HepG2 (cell line): ENCODE measurements around the gene CDKN2A. TPM values are rescaled to one million over a fixed set of nuclear protein-coding genes. Genes with fewer than 3 reads are reported as not detected.

Experiments
- ATAC-seq: fragments of 200-7000 bp; cut with Tn5 transposase; 3 replicates; pipeline ENCODE4 v1.9.1; 2020; ENCODE audit warnings: mild to moderate bottlenecking, moderate library complexity
- BruUV-seq: library from RNA; stranded (reverse); fragments of 400-500 nt; replicated peaks from 2 replicates; lab custom pipeline; 2021; lab: Mats Ljungman, UMichigan
- CTCF ChIA-PET: fragments of 300-600 bp; formaldehyde crosslinking; extraction: SDS; loops from one replicate; lab custom pipeline; 2021; ENCODE audit warnings: low total read pairs, inconsistent platforms, low intra/inter-chr PET ratio; lab: Yijun Ruan, JAX
- POLR2A ChIA-PET: fragments of 350-600 bp; sonication (Branson Sonifier 250); formaldehyde crosslinking; loops from one replicate; lab custom pipeline; 2020; ENCODE audit warnings: antibody characterized with exemption, inconsistent platforms; lab: Yijun Ruan, JAX
- DNase-seq: peaks from one replicate; pipeline ENCODE4 v3.0.0-alpha.2; 2015; ENCODE audit warnings: low spot score
- FAIRE-seq: peaks from 3 replicates; lab custom pipeline; 2011; peaks lifted over from hg19 to GRCh38; lab: Jason Lieb, UNC
- H2AFZ ChIP-seq: one replicate; pipeline ENCODE4 v1.6.1; 2011; ENCODE audit warnings: low read length, inconsistent platforms
- H3K27ac ChIP-seq: fragments of 300-600 bp; 3 replicates; pipeline ENCODE4 v1.8.0; 2011; ENCODE audit warnings: mixed run types, mild to moderate bottlenecking, mixed read lengths, low read length, inconsistent platforms; ENCODE audit not compliant: insufficient read depth; ENCODE audit errors: extremely low read length
- H3K27me3 ChIP-seq, 2 experiments: fragments of 200-600 bp in 1 of 2; 2 replicates in 1 of 2; 3 replicates in 1 of 2; pipeline versions ENCODE4 v1.6.0 to v1.8.0; 2011; ENCODE audit warnings: low read length in 2 of 2, mild to moderate bottlenecking in 2 of 2, moderate library complexity in 2 of 2, inconsistent platforms in 1 of 2; ENCODE audit not compliant: insufficient read depth in 2 of 2, control insufficient read depth in 1 of 2
- H3K36me3 ChIP-seq, 2 experiments: fragments of 200-600 bp in 1 of 2; replicated peaks in 1 of 2; 2 replicates in 1 of 2; 3 replicates in 1 of 2; pipeline versions ENCODE4 v1.5.1 to v1.8.0; 2011; ENCODE audit warnings: low read length in 2 of 2, inconsistent platforms in 1 of 2; ENCODE audit not compliant: insufficient read depth in 2 of 2, control insufficient read depth in 1 of 2
- H3K4me1 ChIP-seq: 2 replicates; pipeline ENCODE4 v1.5.1; 2012; ENCODE audit warnings: low read length, inconsistent platforms; ENCODE audit not compliant: insufficient read depth
- H3K4me2 ChIP-seq: 2 replicates; pipeline ENCODE4 v1.6.0; 2011; ENCODE audit warnings: low read depth, low read length, inconsistent platforms
- H3K4me3 ChIP-seq, 3 experiments: fragments of 200-600 bp in 1 of 3; sonication (generic), shearing (Covaris generic) in 1 of 3; replicated peaks in 1 of 3; 2 replicates each; pipeline ENCODE4 v1.5.1; 2011 to 2016; ENCODE audit warnings: low read length in 3 of 3, inconsistent platforms in 2 of 3, low read depth in 2 of 3, mild to moderate bottlenecking in 2 of 3, control low read depth in 1 of 3, mixed read lengths in 1 of 3; ENCODE audit not compliant: insufficient read depth in 1 of 3
- H3K79me2 ChIP-seq: one replicate; pipeline ENCODE4 v1.6.1; 2011; ENCODE audit warnings: low read length, inconsistent platforms; ENCODE audit not compliant: insufficient read depth
- H3K9ac ChIP-seq: 2 replicates; pipeline ENCODE4 v1.6.0; 2011; ENCODE audit warnings: mild to moderate bottlenecking, low read depth, low read length, inconsistent platforms; ENCODE audit not compliant: insufficient read depth
- H3K9me3 ChIP-seq: 2 replicates; pipeline ENCODE4 v1.5.1; 2012; ENCODE audit warnings: mild to moderate bottlenecking, low read length
- H4K20me1 ChIP-seq: 2 replicates; pipeline ENCODE4 v1.6.0; 2011; ENCODE audit warnings: inconsistent platforms, mild to moderate bottlenecking, low read length, moderate library complexity; ENCODE audit not compliant: insufficient read depth
- LRRFIP1 ChIP-seq: sonication (generic); formaldehyde crosslinking; conservative IDR thresholded peaks from 2 replicates; pipeline ENCODE4 v1.4.0; 2020; ENCODE audit warnings: missing genetic modification reagents
- NFAT5 ChIP-seq: sonication (generic); formaldehyde crosslinking; IDR thresholded peaks from 2 replicates; pipeline ENCODE4 v1.4.0; 2020; ENCODE audit warnings: missing genetic modification reagents
- PLRG1 ChIP-seq: fragments of 450-650 bp; conservative IDR thresholded peaks from 2 replicates; pipeline ENCODE4 v1.6.1; 2016
- RORA ChIP-seq: sonication (generic); formaldehyde crosslinking; IDR thresholded peaks from 2 replicates; pipeline ENCODE4 v1.5.0; 2020; ENCODE audit warnings: mild to moderate bottlenecking, missing genetic modification reagents, moderate library complexity
- SIN3B ChIP-seq: fragments of 150-350 bp; IDR thresholded peaks from 2 replicates; pipeline ENCODE4 v1.6.1; 2014; ENCODE audit warnings: low read length
- SMAD3 ChIP-seq: sonication (generic); formaldehyde crosslinking; IDR thresholded peaks from 2 replicates; pipeline ENCODE4 v1.4.0; 2020; ENCODE audit warnings: missing genetic modification reagents
- YEATS2 ChIP-seq: sonication (generic); formaldehyde crosslinking; IDR thresholded peaks from 2 replicates; pipeline ENCODE4 v1.4.0; 2020; ENCODE audit warnings: missing genetic modification reagents, borderline replicate concordance
- YEATS4 ChIP-seq: sonication (generic); formaldehyde crosslinking; IDR thresholded peaks from 2 replicates; pipeline ENCODE4 v1.4.0; 2020; ENCODE audit warnings: missing genetic modification reagents, borderline replicate concordance
- ZBTB4 ChIP-seq: sonication (generic); formaldehyde crosslinking; IDR thresholded peaks from 2 replicates; pipeline ENCODE4 v1.4.0; 2020; ENCODE audit warnings: missing genetic modification reagents, mild to moderate bottlenecking, borderline replicate concordance
- ZNF274 ChIP-seq: sonication (generic); formaldehyde crosslinking; IDR thresholded peaks from 2 replicates; pipeline ENCODE4 v1.5.1; 2020; ENCODE audit warnings: mild to moderate bottlenecking, missing genetic modification reagents
- ZNF652 ChIP-seq: IDR thresholded peaks from 2 replicates; pipeline ENCODE4 v1.6.1; 2016; ENCODE audit warnings: low read depth, borderline replicate concordance
- ZNF775 ChIP-seq: sonication (generic); formaldehyde crosslinking; IDR thresholded peaks from 2 replicates; pipeline ENCODE4 v1.4.0; 2020; ENCODE audit warnings: missing genetic modification reagents, mild to moderate bottlenecking, moderate library complexity, borderline replicate concordance
- WGBS: methylation state at CpG from one replicate; pipeline ENCODE4 v1.1.6; 2017; ENCODE audit warnings: low lambda C conversion rate; 5-methylcytosine and 5-hydroxymethylcytosine counted together
- in situ Hi-C: cut with HindIII; loops from 2 replicates; pipeline ENCODE4 v1.10.0; 2017; ENCODE audit warnings: low pct_unique_long_range_greater_than_20kb; ENCODE audit not compliant: extremely low pct_ligation_motif_present
- intact Hi-C: fragments of 100-400 bp; cut with micrococcal nuclease; formaldehyde crosslinking; loops from one replicate; pipeline ENCODE4 v1.10.0; 2022; ENCODE audit not compliant: unreplicated experiment
- polyA plus RNA-seq, 8 experiments: library from polyadenylated mRNA; depleted of rRNA in 3 of 8; stranded (reverse) in 7 of 8; unstranded in 1 of 8; fragments of >200 nt; fragmentation: Illumina TruSeq in 4 of 8; extraction: Trizol in 4 of 8; gene quantifications; 2 replicates each; pipeline versions ENCODE4 v1.2.1 to v1.2.3, GENCODE V29; 2011 to 2016; ENCODE audit warnings: low read depth in 4 of 8, missing spikeins in 1 of 8, mixed read lengths in 1 of 8; ENCODE audit not compliant: insufficient read depth in 1 of 8
- total RNA-seq, 5 experiments: library from RNA; depleted of rRNA; stranded (reverse); fragments of >200 nt; fragmentation: Illumina TruSeq; extraction: Trizol; gene quantifications; 2 replicates each; pipeline ENCODE4 v1.2.3, GENCODE V29; 2016; ENCODE audit warnings: low read depth in 1 of 5

Gene CDKN2A
- total and polyA plus RNA-seq, 2 of the 13 experiments (the other 11 are each of a cell fraction or from before 2014, with no cell fraction given): 4.2 to 4.8 TPM

- CTCF ChIA-PET: no interaction called here
- intact Hi-C loops: no loop called here
- Histone ChIP-seq H3K4me3 (no peak overlapping the region), H3K4me1 (peaks cover 9% of the 10 kb centered on the region), H2AFZ (no peak overlapping the region), H4K20me1 (no peaks in the 10 kb centered on the region), H3K9me3 (no peaks in the 10 kb centered on the region), H3K79me2 (no peaks in the 10 kb centered on the region), H3K36me3 (no peaks in the 10 kb centered on the region), H3K27me3 (peaks cover 0 to 17% of the 10 kb centered on the region in 2 experiments; a peak in 1 of 5 replicates), H3K27ac (no peak overlapping the region), H3K4me2 (no peak overlapping the region), H3K9ac (no peak overlapping the region)
- no peak for TF ChIP-seq ZNF274 (CRISPR knock-in tag)
- no peak for TF ChIP-seq ZNF775
- no peak for TF ChIP-seq LRRFIP1
- TF ChIP-seq RORA: no peak
- no peak for TF ChIP-seq YEATS2
- TF ChIP-seq YEATS4: no peak
- no peak for TF ChIP-seq ZNF652 (CRISPR knock-in tag)
- no peak for TF ChIP-seq NFAT5
- TF ChIP-seq PLRG1: no peak
- TF ChIP-seq SIN3B: no peak
- no peak for TF ChIP-seq SMAD3 (CRISPR knock-in tag)
- TF ChIP-seq ZBTB4 (CRISPR knock-in tag): no peak
- POLR2A ChIA-PET: no interaction called here
- BruUV-seq: no TSS peak
- DNase-seq (no peak), ATAC-seq (no peak), FAIRE-seq (no peak)
- 7% methylated on average over 2 of the region's 2 CpGs for WGBS
- in situ Hi-C loops: loop anchor here (10.0 kb wide), 1 partner anchor 237 kb away; no protein-coding TSS in a partner anchor
These were observed 3.8 kb upstream of the CDKN2A start for GRCh38 chr9:21998026-21998425.
